Measurements from ENCODE around the gene ABHD13.

The ABHD13 gene

GRCh38 chr13:108218044-108218974 is at the start of gene ABHD13:
Gene ABHD13, plus strand, starts transcription at chr13:108218392. Its CDS starts 10,827 bp downstream, at chr13:108229219.
- peak; percentile 63 for DNase-seq (ENCODE audit: extremely low read depth, low read depth)
- no peak for TF ChIP-seq CTCF (IDR thresholded peaks at IDR 0.05; ENCODE audit: low read depth, low read length, missing control alignments)
- H3K4me3 ChIP-seq (replicated peaks; ENCODE audit: low read depth, low read length) = peak within 1 kb of the TSS; percentile 86

GRCh38 chr13:108168929-108169328 is 49.3 kb upstream of the ABHD13 start:
- DNase-seq (ENCODE audit: extremely low read depth, low read depth) = no peak
- no peak for TF ChIP-seq CTCF (IDR thresholded peaks at IDR 0.05; ENCODE audit: low read depth, low read length, missing control alignments)
- no peak overlapping the region for H3K4me3 ChIP-seq (replicated peaks; ENCODE audit: low read depth, low read length)

DNA sequence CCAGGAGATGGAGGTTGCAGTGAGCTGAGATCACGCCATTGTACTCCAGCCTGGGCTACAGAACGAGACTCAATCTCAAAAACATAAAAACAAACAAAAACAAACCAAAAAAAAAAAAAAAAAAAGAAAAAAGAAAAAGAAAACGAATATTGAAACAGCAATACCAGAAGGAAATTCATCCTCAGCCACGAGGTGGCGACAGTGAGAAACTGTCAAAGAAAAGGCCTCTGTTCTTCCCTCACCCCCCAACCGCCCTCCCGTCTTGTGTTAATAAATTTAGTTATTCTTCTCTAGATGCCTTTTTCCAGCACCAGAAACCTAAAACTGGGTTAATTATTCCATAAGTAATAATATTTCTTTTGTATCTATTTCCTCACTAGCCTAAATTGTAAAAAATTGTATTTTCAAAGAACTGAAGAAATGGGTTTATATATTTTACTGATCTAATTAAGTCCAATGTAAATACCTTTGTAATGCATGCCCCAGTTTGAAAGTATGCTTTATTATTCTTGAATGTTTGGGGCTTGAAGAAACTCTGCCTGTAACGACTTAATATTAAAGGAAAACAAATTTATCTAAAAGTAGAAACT is 41.4 kb upstream of the ABHD13 start:
- no peak for DNase-seq (ENCODE audit: extremely low read depth, low read depth)
- peak; percentile 29 for TF ChIP-seq CTCF (IDR thresholded peaks at IDR 0.05; ENCODE audit: low read depth, low read length, missing control alignments)
- H3K4me3 ChIP-seq (replicated peaks; ENCODE audit: low read depth, low read length) = no peak overlapping the region

- TF ChIP-seq CTCF (IDR thresholded peaks at IDR 0.05; ENCODE audit: low read depth, low read length, missing control alignments) = no peak
- no peak for DNase-seq (ENCODE audit: extremely low read depth, low read depth)
- H3K4me3 ChIP-seq (replicated peaks; ENCODE audit: low read depth, low read length) = no peak overlapping the region
Observed at GRCh38 chr13:108178078-108178477, 40.1 kb upstream of the ABHD13 start.

DNA sequence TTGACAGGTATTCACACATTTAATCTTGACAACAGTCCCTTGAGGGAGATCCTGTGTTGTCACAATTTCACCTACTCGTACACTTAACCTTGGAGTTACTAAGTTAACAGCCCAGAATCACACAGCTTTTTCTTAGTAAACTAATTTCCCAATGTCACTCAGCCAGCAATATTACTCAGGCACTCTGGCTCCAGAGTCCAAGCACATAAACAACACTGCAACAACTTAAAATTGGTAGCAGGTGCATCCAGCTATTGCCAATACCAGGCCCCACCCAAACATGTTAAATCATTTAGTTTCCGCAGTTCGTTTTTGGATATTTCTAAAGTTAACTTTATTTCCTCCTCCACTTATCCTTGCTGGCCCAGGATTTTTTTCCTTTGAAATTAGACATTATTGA is 35.5 kb upstream of the ABHD13 start:
- H3K4me3 ChIP-seq (replicated peaks; ENCODE audit: low read depth, low read length) = no peak overlapping the region
- DNase-seq (ENCODE audit: extremely low read depth, low read depth) = no peak
- TF ChIP-seq CTCF (IDR thresholded peaks at IDR 0.05; ENCODE audit: low read depth, low read length, missing control alignments) = no peak

GRCh38 chr13:108185223-108185622 is 33.0 kb upstream of the ABHD13 start:
- TF ChIP-seq CTCF (IDR thresholded peaks at IDR 0.05; ENCODE audit: low read depth, low read length, missing control alignments) = no peak
- no peak overlapping the region for H3K4me3 ChIP-seq (replicated peaks; ENCODE audit: low read depth, low read length)
- no peak for DNase-seq (ENCODE audit: extremely low read depth, low read depth)
